HG02852 (cell line): ENCODE results near the gene IFNA2.
"Not testable (repeated sequence)": the region's sequence is repeated elsewhere in the genome, so short reads cannot be mapped to it uniquely, and the experiment has no call there.

ENCODE experiments used
- ATAC-seq: cut with Tn5 transposase; IDR thresholded peaks from one replicate; pipeline ENCODE4 v1.9.1; 2021; ENCODE audit warnings: mild to moderate bottlenecking, moderate library complexity; ENCODE audit not compliant: unreplicated experiment

Gene IFNA2

GRCh38 chr9:21383627-21384026 lies 1.6 kb downstream of the IFNA2 start:
- ATAC-seq: no peak

- peak; percentile 99 for ATAC-seq
Measured at GRCh38 chr9:21381448-21382339, 3.5 kb downstream of the IFNA2 start.

DNA sequence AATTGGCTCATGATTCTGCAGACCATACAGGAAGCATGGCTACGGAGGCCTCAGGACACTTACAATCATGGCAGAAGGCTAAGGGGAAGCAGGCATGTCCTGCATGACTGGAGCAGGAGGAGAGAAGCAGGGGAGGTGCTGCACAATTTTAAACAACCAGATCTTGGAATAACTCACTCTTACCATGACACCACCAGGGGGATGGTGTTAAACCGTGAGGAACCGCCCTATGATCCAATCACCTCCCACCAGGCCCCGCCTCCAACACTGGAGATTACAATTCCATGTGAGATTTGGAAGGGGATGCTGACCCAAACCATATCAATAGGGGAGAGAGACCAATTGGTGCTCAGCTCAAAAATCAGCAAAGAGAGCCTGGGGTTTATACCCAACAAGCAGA lies 13.7 kb downstream of the IFNA2 start:
- not testable (repeated sequence) for ATAC-seq

DNA sequence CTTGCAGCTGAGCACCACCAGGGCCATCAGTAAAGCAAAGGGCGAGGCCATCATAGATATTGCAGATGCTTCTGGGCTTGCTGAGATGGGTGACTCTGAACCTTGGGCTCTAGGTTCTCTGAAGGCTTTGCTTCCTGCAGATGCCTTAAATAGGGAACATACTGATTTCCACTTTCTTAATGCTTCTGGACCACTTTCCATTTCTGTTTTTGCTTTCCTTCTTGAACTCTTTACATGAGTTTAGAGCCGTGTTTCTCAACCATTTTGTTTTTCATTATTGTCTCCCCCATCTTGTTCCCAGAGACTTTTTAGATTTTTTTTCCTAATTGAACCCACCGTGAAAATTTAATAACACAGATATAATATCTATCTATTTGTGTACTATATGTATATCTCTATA lies 17.2 kb downstream of the IFNA2 start, which contains the start of gene IFNA13:
TSS of gene IFNA13 (minus strand) at position 101 of the 400 bp plus-strand sequence. CDS start at position 54, 47 bp downstream.
- ATAC-seq: no peak

DNA sequence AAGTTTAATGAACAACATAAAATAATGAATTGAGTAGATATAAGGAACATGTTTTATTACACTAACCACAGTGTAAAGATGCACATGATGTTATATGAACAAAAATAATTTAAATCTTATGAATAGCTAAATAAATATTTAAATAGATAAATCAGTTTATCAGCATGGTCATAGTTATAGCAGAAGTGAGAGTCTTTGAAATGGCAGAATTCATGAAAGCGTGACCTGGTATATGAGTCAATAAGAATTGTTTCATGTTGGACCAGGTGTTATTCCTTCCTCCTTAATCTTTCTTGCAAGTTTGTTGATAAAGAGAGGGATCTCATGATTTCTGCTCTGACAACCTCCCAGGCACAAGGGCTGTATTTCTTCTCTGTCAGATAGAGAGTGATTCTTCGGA lies 18.0 kb downstream of the IFNA2 start:
- peak; percentile 95 for ATAC-seq

- no peak for ATAC-seq
Measured at GRCh38 chr9:21362287-21362686, 22.9 kb downstream of the IFNA2 start.

GRCh38 chr9:21357479-21358460 lies 27.4 kb downstream of the IFNA2 start:
- ATAC-seq: peak; percentile 95

DNA sequence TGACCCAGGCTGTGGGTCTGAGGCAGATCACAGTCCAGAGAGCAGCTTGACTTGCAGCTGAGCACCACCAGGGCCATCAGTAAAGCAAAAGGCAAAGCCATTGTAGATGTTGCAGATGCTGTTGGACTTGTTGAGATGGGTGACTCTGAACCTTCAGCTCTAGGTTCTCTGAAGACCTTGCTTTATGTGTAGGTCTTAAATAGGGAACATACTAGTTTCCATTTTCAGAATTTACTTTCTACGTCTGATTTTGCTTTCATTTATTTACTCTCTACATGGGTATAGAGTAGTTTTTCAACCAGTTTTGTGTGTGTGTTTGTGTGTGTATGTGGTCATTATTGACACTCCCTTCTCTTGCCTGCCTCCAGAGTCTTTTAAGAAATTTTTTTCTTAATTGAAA lies 34.4 kb downstream of the IFNA2 start, which contains the start of gene IFNA6:
TSS of gene IFNA6 (minus strand) at position 101 of the 400 bp plus-strand sequence. CDS start at position 101, 0 bp downstream.
- no peak for ATAC-seq

GRCh38 chr9:21348430-21348970 lies 36.7 kb downstream of the IFNA2 start:
- ATAC-seq: no peak

DNA sequence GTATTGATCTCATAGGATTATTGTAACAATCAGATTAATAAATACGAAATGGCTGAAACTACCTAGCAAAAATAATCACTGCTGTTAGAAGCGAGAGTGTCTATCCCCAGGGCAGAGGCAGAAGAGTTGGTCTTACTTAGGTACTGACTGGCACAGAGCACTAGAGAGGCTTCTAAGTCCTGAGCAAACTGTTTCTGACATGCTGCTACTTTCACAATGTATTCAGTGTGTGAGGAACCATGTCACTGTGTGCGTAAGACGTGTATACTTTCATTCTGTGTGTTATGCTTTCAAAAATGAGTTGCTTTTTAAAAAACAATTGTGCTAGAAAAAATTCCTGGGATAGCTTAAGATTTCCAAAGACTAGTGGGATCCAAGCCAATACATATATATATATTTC lies 44.5 kb downstream of the IFNA2 start:
- ATAC-seq: no peak

DNA sequence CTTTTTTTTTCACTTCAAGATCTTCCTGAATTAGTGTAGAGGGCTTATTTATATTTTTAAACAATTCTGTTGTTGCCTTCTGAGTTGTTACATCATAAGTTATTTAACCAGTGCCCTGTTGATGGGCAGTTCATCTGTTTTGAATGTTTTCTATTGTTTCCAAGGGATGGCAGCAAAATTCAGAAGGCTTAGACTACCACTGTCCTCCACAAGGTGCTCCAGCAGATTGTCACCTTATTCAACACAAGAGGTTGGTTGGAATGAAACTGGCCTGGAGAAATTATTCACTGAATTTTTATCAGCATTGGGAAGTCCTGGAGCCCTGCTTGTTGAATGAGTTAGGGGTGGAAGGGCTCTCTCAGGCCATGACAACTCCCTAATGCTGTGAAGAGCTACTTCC lies 48.7 kb downstream of the IFNA2 start:
- no peak for ATAC-seq

DNA sequence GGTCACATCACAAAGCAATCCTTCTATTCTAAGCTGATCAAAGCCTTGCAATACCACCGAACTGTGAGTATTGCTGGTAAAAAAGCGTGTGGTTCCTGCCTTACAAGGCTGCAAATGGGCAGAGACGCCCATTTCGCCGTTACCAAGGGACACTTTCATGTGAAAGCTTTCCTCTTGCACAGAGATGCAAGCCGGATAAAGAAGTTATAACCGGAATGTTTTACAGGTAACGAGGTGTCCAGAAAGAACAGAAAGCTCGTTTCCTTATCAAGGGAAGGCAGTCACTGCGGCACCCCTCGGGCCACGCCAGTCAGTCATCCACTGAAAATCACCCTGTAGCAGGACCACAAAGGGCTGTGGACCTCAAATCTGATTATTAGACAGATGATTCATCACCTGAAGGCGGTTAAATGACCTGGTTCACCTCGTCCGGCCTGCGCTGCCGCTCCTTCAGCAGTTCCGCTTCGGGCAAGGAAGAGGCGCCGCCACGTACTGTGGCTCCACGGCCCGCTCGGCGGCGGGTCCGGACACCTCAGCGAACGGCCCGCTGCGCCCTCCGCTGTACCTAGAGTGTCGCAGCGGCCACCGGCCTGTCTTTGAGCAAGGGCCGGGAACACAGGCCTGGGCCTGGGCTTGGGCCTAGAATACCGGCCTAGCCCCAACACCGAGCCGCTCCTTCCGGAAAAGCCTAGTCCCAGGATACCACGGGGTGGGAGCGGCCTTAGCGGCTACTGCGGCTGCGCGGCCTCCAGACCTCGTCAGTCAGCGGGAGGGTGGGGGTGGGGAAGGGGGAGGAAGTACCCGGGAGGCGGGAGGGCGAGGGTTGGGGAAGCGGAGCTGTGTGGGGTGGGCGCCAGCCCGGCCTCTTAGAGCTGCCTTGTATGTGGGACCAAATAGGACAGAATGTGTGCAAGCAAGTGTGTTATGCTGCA lies 50.2 kb downstream of the IFNA2 start, which contains the start of gene KLHL9:
TSS of gene KLHL9 (minus strand) at position 704 of the 932 bp plus-strand sequence. CDS start at position 159, 545 bp downstream.
- peak; percentile 89 for ATAC-seq
